HepG2 (cell line): ENCODE data around the gene CFAP300. TPM values are rescaled to one million over a fixed set of nuclear protein-coding genes. Genes with fewer than 3 reads are reported as not detected.

Experiments
- ATAC-seq: fragments of 200-7000 bp; cut with Tn5 transposase; 3 replicates; pipeline ENCODE4 v1.9.1; 2020; ENCODE audit warnings: mild to moderate bottlenecking, moderate library complexity
- BruUV-seq: library from RNA; stranded (reverse); fragments of 400-500 nt; replicated peaks from 2 replicates; lab custom pipeline; 2021; lab: Mats Ljungman, UMichigan
- CTCF ChIA-PET: fragments of 300-600 bp; formaldehyde crosslinking; extraction: SDS; loops from one replicate; lab custom pipeline; 2021; ENCODE audit warnings: low total read pairs, inconsistent platforms, low intra/inter-chr PET ratio; lab: Yijun Ruan, JAX
- POLR2A ChIA-PET: fragments of 350-600 bp; sonication (Branson Sonifier 250); formaldehyde crosslinking; loops from one replicate; lab custom pipeline; 2020; ENCODE audit warnings: antibody characterized with exemption, inconsistent platforms; lab: Yijun Ruan, JAX
- DNase-seq: peaks from one replicate; pipeline ENCODE4 v3.0.0-alpha.2; 2015; ENCODE audit warnings: low spot score
- FAIRE-seq: peaks from 3 replicates; lab custom pipeline; 2011; peaks lifted over from hg19 to GRCh38; lab: Jason Lieb, UNC
- H2AFZ ChIP-seq: one replicate; pipeline ENCODE4 v1.6.1; 2011; ENCODE audit warnings: low read length, inconsistent platforms
- H3K27ac ChIP-seq: fragments of 300-600 bp; 3 replicates; pipeline ENCODE4 v1.8.0; 2011; ENCODE audit warnings: mixed run types, mild to moderate bottlenecking, mixed read lengths, low read length, inconsistent platforms; ENCODE audit not compliant: insufficient read depth; ENCODE audit errors: extremely low read length
- H3K27me3 ChIP-seq, 2 experiments: fragments of 200-600 bp in 1 of 2; 2 replicates in 1 of 2; 3 replicates in 1 of 2; pipeline versions ENCODE4 v1.6.0 to v1.8.0; 2011; ENCODE audit warnings: low read length in 2 of 2, mild to moderate bottlenecking in 2 of 2, moderate library complexity in 2 of 2, inconsistent platforms in 1 of 2; ENCODE audit not compliant: insufficient read depth in 2 of 2, control insufficient read depth in 1 of 2
- H3K36me3 ChIP-seq, 2 experiments: fragments of 200-600 bp in 1 of 2; replicated peaks in 1 of 2; 2 replicates in 1 of 2; 3 replicates in 1 of 2; pipeline versions ENCODE4 v1.5.1 to v1.8.0; 2011; ENCODE audit warnings: low read length in 2 of 2, inconsistent platforms in 1 of 2; ENCODE audit not compliant: insufficient read depth in 2 of 2, control insufficient read depth in 1 of 2
- H3K4me1 ChIP-seq: 2 replicates; pipeline ENCODE4 v1.5.1; 2012; ENCODE audit warnings: low read length, inconsistent platforms; ENCODE audit not compliant: insufficient read depth
- H3K4me2 ChIP-seq: 2 replicates; pipeline ENCODE4 v1.6.0; 2011; ENCODE audit warnings: low read depth, low read length, inconsistent platforms
- H3K4me3 ChIP-seq, 3 experiments: fragments of 200-600 bp in 1 of 3; sonication (generic), shearing (Covaris generic) in 1 of 3; replicated peaks in 1 of 3; 2 replicates each; pipeline ENCODE4 v1.5.1; 2011 to 2016; ENCODE audit warnings: low read length in 3 of 3, inconsistent platforms in 2 of 3, low read depth in 2 of 3, mild to moderate bottlenecking in 2 of 3, control low read depth in 1 of 3, mixed read lengths in 1 of 3; ENCODE audit not compliant: insufficient read depth in 1 of 3
- H3K79me2 ChIP-seq: one replicate; pipeline ENCODE4 v1.6.1; 2011; ENCODE audit warnings: low read length, inconsistent platforms; ENCODE audit not compliant: insufficient read depth
- H3K9ac ChIP-seq: 2 replicates; pipeline ENCODE4 v1.6.0; 2011; ENCODE audit warnings: mild to moderate bottlenecking, low read depth, low read length, inconsistent platforms; ENCODE audit not compliant: insufficient read depth
- H3K9me3 ChIP-seq: 2 replicates; pipeline ENCODE4 v1.5.1; 2012; ENCODE audit warnings: mild to moderate bottlenecking, low read length
- H4K20me1 ChIP-seq: 2 replicates; pipeline ENCODE4 v1.6.0; 2011; ENCODE audit warnings: inconsistent platforms, mild to moderate bottlenecking, low read length, moderate library complexity; ENCODE audit not compliant: insufficient read depth
- CREM ChIP-seq, 2 experiments: sonication (generic) in 1 of 2; formaldehyde crosslinking in 1 of 2; IDR thresholded peaks; 2 replicates each; pipeline versions ENCODE4 v1.4.0 to v1.6.1; 2016 to 2020; ENCODE audit warnings: antibody characterized with exemption in 1 of 2, mild to moderate bottlenecking in 1 of 2, missing genetic modification reagents in 1 of 2
- FOXP4 ChIP-seq: sonication (generic); formaldehyde crosslinking; IDR thresholded peaks from 2 replicates; pipeline ENCODE4 v1.4.0; 2020; ENCODE audit warnings: missing genetic modification reagents
- RBM22 ChIP-seq: fragments of 200-400 bp; formaldehyde crosslinking; optimal IDR thresholded peaks from 2 replicates; pipeline ENCODE3; 2017; ENCODE audit warnings: mild to moderate bottlenecking, low read length, moderate library complexity
- SRSF9 ChIP-seq: fragments of 200-400 bp; formaldehyde crosslinking; IDR thresholded peaks from 2 replicates; pipeline ENCODE4 v1.6.1; 2018; ENCODE audit warnings: borderline replicate concordance, mild to moderate bottlenecking, low read depth, low read length; ENCODE audit not compliant: insufficient read depth, poor library complexity, severe bottlenecking
- ZBTB4 ChIP-seq: sonication (generic); formaldehyde crosslinking; IDR thresholded peaks from 2 replicates; pipeline ENCODE4 v1.4.0; 2020; ENCODE audit warnings: missing genetic modification reagents, mild to moderate bottlenecking, borderline replicate concordance
- WGBS: methylation state at CpG from one replicate; pipeline ENCODE4 v1.1.6; 2017; ENCODE audit warnings: low lambda C conversion rate; 5-methylcytosine and 5-hydroxymethylcytosine counted together
- in situ Hi-C: cut with HindIII; loops from 2 replicates; pipeline ENCODE4 v1.10.0; 2017; ENCODE audit warnings: low pct_unique_long_range_greater_than_20kb; ENCODE audit not compliant: extremely low pct_ligation_motif_present
- intact Hi-C: fragments of 100-400 bp; cut with micrococcal nuclease; formaldehyde crosslinking; loops from one replicate; pipeline ENCODE4 v1.10.0; 2022; ENCODE audit not compliant: unreplicated experiment
- polyA plus RNA-seq, 8 experiments: library from polyadenylated mRNA; depleted of rRNA in 3 of 8; stranded (reverse) in 7 of 8; unstranded in 1 of 8; fragments of >200 nt; fragmentation: Illumina TruSeq in 4 of 8; extraction: Trizol in 4 of 8; gene quantifications; 2 replicates each; pipeline versions ENCODE4 v1.2.1 to v1.2.3, GENCODE V29; 2011 to 2016; ENCODE audit warnings: low read depth in 4 of 8, missing spikeins in 1 of 8, mixed read lengths in 1 of 8; ENCODE audit not compliant: insufficient read depth in 1 of 8
- total RNA-seq, 5 experiments: library from RNA; depleted of rRNA; stranded (reverse); fragments of >200 nt; fragmentation: Illumina TruSeq; extraction: Trizol; gene quantifications; 2 replicates each; pipeline ENCODE4 v1.2.3, GENCODE V29; 2016; ENCODE audit warnings: low read depth in 1 of 5

The CFAP300 gene
- total and polyA plus RNA-seq, 2 of the 13 experiments (the other 11 are each of a cell fraction or from before 2014, with no cell fraction given), result not detected

GRCh38 chr11:102118937-102119336 is 71.7 kb downstream of the CFAP300 start:
- WGBS, result 18% methylated on average over 3 of the region's 3 CpGs
- Histone ChIP-seq H2AFZ (no peak overlapping the region), H3K4me1 (peaks cover 74% of the 10 kb centered on the region), H3K27ac (no peak overlapping the region), H3K9ac (no peak overlapping the region), H3K4me3 (no peak overlapping the region; a peak in 1 of 6 replicates), H3K27me3 (no peaks in the 10 kb centered on the region), H4K20me1 (peaks cover 23% of the 10 kb centered on the region), H3K4me2 (peak overlapping the region; percentile 25), H3K36me3 (peaks cover 7 to 19% of the 10 kb centered on the region in 2 experiments; a peak in 4 of 5 replicates), H3K9me3 (no peaks in the 10 kb centered on the region), H3K79me2 (peaks cover 97% of the 10 kb centered on the region)
- BruUV-seq, result no TSS peak
- TF ChIP-seq FOXP4 (CRISPR knock-in tag) (0 out of 2 replicates have a peak, but pooled peaks have one; percentile 22), SRSF9 (no peak), CREM (IDR thresholded peaks at IDR 0.05) (0 out of 2 replicates have a peak, but pooled peaks have one; percentile 16), CREM (CRISPR knock-in tag; IDR thresholded peaks at IDR 0.05) (no peak), RBM22 (peak; percentile 61), ZBTB4 (no peak)
- DNase-seq (peak; percentile 27), FAIRE-seq (peak; percentile 56), ATAC-seq (no peak)
- intact Hi-C loops, result loop anchor here (5.0 to 10.0 kb wide), 4 partner anchors 33 to 486 kb away; partner anchors contain the start of genes ANGPTL5 and CEP126
- in situ Hi-C loops, result no loop called here
- ChIA-PET POLR2A (no interaction called here), CTCF (no interaction called here)
